GM18873 (cell line): Measurements from ENCODE around the gene CRLF3.
"Not testable (repeated sequence)": the region's sequence is repeated elsewhere in the genome, so short reads cannot be mapped to it uniquely, and the experiment has no call there.

Source experiments
- ATAC-seq: cut with Tn5 transposase; IDR thresholded peaks from one replicate; pipeline ENCODE4 v1.9.1; 2021; ENCODE audit warnings: mild to moderate bottlenecking, moderate library complexity, moderate number of reproducible peaks; ENCODE audit not compliant: unreplicated experiment, low FRiP score

CRLF3 gene

DNA sequence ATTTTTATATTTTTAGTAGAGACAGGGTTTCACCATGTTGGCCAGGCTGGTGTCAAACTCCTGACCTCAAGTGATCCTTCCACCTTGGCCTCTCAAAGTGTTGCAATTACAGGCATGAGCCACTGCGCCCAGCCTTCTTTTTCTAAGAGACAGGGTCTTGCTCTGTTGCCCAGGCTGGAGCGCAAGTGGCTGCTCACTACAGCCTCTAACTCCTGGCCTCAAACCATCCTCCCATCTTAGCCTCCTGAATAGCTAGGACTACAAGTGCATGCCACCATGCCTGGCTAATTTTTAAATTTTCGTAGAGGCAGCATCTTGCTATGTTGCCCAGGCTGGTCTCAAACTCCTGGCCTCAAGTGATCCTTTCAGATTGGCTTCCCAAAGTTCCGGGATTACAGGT lies 76.9 kb downstream of the CRLF3 start:
- not testable (repeated sequence) for ATAC-seq

DNA sequence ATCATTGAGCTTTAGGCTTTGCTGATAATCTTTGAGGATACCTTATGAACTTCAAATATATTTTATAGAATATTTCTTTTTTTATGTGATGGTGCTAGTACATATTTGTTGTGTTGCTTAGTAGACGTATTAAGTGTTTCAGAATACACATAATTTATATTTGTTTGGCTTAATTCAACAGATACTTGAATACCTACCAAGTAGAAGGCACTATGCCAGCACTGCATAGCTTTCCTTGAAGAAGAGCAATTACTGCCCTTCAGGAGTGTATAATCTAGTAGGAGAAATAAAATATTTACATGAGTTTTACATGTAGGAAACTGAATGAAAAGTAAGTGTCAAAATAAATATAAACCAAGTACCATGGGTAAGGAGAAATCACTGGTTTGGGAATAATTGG lies 81.8 kb downstream of the CRLF3 start:
- not testable (repeated sequence) for ATAC-seq

DNA sequence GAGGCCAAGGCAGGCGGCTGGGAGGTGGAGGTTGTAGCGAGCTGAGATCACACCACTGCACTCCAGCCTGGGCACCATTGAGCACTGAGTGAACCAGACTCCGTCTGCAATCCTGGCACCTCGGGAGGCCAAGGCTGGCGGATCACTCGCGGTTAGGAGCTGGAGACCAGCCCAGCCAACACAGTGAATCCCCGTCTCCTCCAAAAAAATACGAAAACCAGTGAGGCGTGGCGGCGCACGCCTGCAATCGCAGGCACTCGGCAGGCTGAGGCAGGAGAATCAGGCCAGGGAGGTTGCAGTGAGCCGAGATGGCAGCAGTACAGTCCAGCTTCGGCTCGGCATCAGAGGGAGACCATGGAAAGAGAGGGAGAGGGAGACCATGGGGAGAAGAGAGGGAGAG lies 88.1 kb downstream of the CRLF3 start:
- ATAC-seq, result not testable (repeated sequence)

DNA sequence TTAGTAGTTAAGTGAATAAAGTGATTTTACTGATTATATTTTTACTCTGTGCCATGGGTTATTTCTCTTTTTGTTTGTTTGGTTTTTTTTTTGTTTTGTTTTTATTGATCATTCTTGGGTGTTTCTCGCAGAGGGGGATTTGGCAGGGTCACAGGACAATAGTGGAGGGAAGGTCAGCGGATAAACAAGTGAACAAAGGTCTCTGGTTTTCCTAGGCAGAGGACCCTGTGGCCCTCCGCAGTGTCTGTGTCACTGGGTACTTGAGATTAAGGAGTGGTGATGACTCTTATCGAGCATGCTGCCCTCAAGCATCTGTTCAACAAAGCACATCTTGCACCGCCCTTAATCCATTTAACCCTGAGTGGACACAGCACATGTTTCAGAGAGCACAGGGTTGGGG lies 88.8 kb downstream of the CRLF3 start:
- not testable (repeated sequence) for ATAC-seq

DNA sequence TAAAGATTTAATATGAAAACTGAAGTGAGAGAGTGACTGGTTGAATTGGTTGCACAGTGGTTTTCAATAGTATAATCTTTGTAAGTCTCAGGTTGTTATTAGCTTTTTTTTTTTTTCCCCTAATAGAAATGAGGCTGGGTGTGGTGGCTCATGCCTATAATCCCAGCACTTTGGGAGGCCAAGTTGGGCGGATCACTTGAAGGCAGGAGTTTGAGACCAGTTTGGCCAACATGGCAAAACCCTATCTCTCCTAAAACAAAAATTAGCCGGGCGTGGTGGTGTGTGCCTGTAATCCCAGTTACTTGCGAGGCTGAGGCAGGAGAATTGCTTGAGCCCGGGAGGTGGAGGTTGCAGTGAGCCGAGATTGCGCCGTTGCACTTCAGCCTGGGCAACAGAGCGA lies 89.3 kb downstream of the CRLF3 start:
- not testable (repeated sequence) for ATAC-seq

DNA sequence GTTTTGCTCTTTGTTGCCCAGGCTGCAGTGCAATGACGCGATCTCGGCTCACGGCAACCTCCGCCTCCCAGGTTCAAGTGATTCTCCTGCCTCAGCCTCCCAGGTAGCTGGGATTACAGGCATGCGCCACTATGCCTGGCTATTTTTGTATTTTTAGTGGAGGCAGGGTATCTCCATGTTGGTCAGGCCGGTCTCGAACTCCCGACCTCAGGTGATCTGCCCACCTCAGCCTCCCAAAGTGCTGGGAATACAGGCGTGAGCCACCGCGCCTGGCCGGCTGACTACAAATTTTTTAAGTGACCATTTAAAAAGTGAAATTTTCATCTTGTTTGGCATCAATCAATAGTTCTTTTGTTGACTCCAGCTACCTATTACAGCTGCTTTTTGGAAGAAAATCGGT lies 90.3 kb downstream of the CRLF3 start:
- not testable (repeated sequence) for ATAC-seq
